KMS-11 (cell line): ENCODE measurements around the gene TMEM14A.
"Not testable (repeated sequence)": the region's sequence is repeated elsewhere in the genome, so short reads cannot be mapped to it uniquely, and the experiment has no call there.

ENCODE experiments used
- H2AFZ ChIP-seq: fragments of 200-600 bp; sonication (generic); 2 replicates; pipeline ENCODE4 v1.6.1; 2016; ENCODE audit warnings: antibody characterized with exemption, mixed run types, low read depth
- H3K27ac ChIP-seq: fragments of 200-600 bp; sonication (generic); 2 replicates; pipeline ENCODE4 v1.6.1; 2016; ENCODE audit warnings: mild to moderate bottlenecking, mixed run types
- H3K27me3 ChIP-seq: fragments of 200-600 bp; sonication (generic); 2 replicates; pipeline ENCODE4 v1.6.1; 2017; ENCODE audit warnings: mild to moderate bottlenecking, low read depth, mixed run types, moderate library complexity; ENCODE audit not compliant: insufficient read depth
- H3K36me3 ChIP-seq: fragments of 200-600 bp; sonication (generic); 2 replicates; pipeline ENCODE4 v1.6.1; 2017; ENCODE audit warnings: mild to moderate bottlenecking, mixed run types; ENCODE audit not compliant: insufficient read depth
- H3K4me1 ChIP-seq: fragments of 200-600 bp; sonication (generic); 2 replicates; pipeline ENCODE4 v1.6.1; 2016; ENCODE audit warnings: mild to moderate bottlenecking, low read depth, mixed run types; ENCODE audit not compliant: poor library complexity, severe bottlenecking
- H3K4me2 ChIP-seq: fragments of 200-600 bp; sonication (generic); 2 replicates; pipeline ENCODE4 v1.7.0; 2016; ENCODE audit warnings: mild to moderate bottlenecking, mixed run types
- H3K4me3 ChIP-seq: fragments of 200-600 bp; sonication (generic); IDR thresholded peaks from 2 replicates; pipeline ENCODE4 v1.6.1; 2017; ENCODE audit warnings: low read depth, low read length, mixed read lengths; ENCODE audit not compliant: insufficient read depth
- H3K79me2 ChIP-seq: fragments of 200-600 bp; sonication (generic); 2 replicates; pipeline ENCODE4 v1.6.1; 2016; ENCODE audit warnings: low read depth, mixed run types; ENCODE audit not compliant: insufficient read depth
- H3K9ac ChIP-seq: fragments of 200-600 bp; sonication (generic); 2 replicates; pipeline ENCODE4 v1.6.1; 2016; ENCODE audit warnings: mild to moderate bottlenecking, mixed run types
- H4K20me1 ChIP-seq: fragments of 200-600 bp; sonication (generic); 2 replicates; pipeline ENCODE4 v1.6.1; 2016; ENCODE audit warnings: mild to moderate bottlenecking, mixed run types; ENCODE audit not compliant: insufficient read depth
- TF ChIP-seq, protein P1 (sequence below): fragments of 200-600 bp; sonication (generic); conservative IDR thresholded peaks from 2 replicates; pipeline ENCODE4 v1.6.1; 2017; ENCODE audit warnings: low read depth, mild to moderate bottlenecking, antibody characterized with exemption, low read length, moderate library complexity, mixed read lengths

TMEM14A gene

DNA sequence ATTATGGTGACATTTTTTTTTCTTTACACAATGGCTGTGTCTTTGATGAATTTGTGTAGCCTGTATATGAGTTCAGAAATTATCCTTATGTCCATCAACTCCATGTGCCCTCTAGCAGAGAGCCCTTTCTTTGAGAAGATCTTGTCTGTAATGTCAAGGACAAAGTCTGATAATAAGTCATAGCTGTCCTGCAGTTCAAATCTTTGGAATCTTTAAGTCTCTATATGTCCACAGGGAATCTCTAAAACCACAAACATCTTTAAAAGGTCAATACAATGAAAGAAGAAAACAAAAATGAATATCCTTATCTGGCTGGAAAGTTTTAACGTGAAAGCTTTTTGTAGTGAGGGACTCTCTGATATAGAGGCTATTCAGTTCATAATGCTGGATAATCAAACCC lies 16.9 kb upstream of the TMEM14A start:
- Histone ChIP-seq H3K4me1 (peaks cover 36% of the 10 kb centered on the region), H3K36me3 (no peaks in the 10 kb centered on the region), H3K27ac (no peak overlapping the region), H3K27me3 (no peaks in the 10 kb centered on the region), H3K4me3 (no peak overlapping the region), H3K4me2 (no peak overlapping the region), H2AFZ (no peak overlapping the region), H3K9ac (no peak overlapping the region), H4K20me1 (no peaks in the 10 kb centered on the region), H3K79me2 (no peaks in the 10 kb centered on the region)
- TF ChIP-seq, protein P1, sequence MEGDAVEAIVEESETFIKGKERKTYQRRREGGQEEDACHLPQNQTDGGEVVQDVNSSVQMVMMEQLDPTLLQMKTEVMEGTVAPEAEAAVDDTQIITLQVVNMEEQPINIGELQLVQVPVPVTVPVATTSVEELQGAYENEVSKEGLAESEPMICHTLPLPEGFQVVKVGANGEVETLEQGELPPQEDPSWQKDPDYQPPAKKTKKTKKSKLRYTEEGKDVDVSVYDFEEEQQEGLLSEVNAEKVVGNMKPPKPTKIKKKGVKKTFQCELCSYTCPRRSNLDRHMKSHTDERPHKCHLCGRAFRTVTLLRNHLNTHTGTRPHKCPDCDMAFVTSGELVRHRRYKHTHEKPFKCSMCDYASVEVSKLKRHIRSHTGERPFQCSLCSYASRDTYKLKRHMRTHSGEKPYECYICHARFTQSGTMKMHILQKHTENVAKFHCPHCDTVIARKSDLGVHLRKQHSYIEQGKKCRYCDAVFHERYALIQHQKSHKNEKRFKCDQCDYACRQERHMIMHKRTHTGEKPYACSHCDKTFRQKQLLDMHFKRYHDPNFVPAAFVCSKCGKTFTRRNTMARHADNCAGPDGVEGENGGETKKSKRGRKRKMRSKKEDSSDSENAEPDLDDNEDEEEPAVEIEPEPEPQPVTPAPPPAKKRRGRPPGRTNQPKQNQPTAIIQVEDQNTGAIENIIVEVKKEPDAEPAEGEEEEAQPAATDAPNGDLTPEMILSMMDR = no peak

GRCh38 chr6:52654592-52654991 lies 16.3 kb upstream of the TMEM14A start:
- Histone ChIP-seq H4K20me1 (no peaks in the 10 kb centered on the region), H2AFZ (no peak overlapping the region), H3K4me3 (no peak overlapping the region), H3K4me1 (peaks cover 30% of the 10 kb centered on the region), H3K36me3 (no peaks in the 10 kb centered on the region), H3K79me2 (no peaks in the 10 kb centered on the region), H3K27me3 (no peaks in the 10 kb centered on the region), H3K27ac (no peak overlapping the region), H3K9ac (no peak overlapping the region), H3K4me2 (no peak overlapping the region)
- TF ChIP-seq, protein P1 = no peak

GRCh38 chr6:52655941-52656340 lies 15.0 kb upstream of the TMEM14A start:
- not testable (repeated sequence) for H4K20me1 ChIP-seq, H3K4me2 ChIP-seq, H3K36me3 ChIP-seq, H3K4me3 ChIP-seq, H3K79me2 ChIP-seq, H2AFZ ChIP-seq, H3K27me3 ChIP-seq, H3K27ac ChIP-seq, H3K9ac ChIP-seq
- H3K4me1 ChIP-seq = peaks cover 23% of the 10 kb centered on the region

DNA sequence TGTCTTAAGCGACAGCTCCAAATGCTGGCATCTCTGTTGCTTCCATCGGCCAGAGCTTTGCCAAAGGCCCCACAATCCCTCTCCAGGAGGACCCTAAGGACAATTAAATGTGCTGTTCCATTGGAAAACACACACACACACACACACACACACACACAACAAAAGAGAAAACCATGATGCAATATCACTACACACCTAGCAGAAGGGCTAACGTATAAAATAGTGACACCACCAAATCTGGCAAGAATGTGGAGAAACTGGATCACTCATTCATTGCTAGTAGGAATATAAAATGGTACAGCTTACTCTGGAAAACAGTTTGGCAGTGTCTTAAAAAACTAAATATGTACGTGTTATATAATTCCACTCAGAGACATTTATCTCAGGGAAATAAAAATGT lies 13.0 kb upstream of the TMEM14A start:
- Histone ChIP-seq H3K36me3 (no peaks in the 10 kb centered on the region), H3K27me3 (no peaks in the 10 kb centered on the region)
- TF ChIP-seq, protein P1 = no peak

GRCh38 chr6:52661551-52661950 lies 9.4 kb upstream of the TMEM14A start:
- H2AFZ ChIP-seq = no peak overlapping the region
- peaks cover 4% of the 10 kb centered on the region; the same call in 1 of the 2 replicates for H3K36me3 ChIP-seq
- H3K27me3 ChIP-seq = no peaks in the 10 kb centered on the region
- no peak overlapping the region for H3K27ac ChIP-seq
- H3K79me2 ChIP-seq = peaks cover 23% of the 10 kb centered on the region
- peak overlapping the region; percentile 8; the same call in 1 of the 2 replicates for H3K4me2 ChIP-seq
- H3K4me3 ChIP-seq = no peak overlapping the region
- TF ChIP-seq, protein P1 = no peak
- no peaks in the 10 kb centered on the region for H4K20me1 ChIP-seq
- peaks cover 31% of the 10 kb centered on the region for H3K4me1 ChIP-seq
- no peak overlapping the region for H3K9ac ChIP-seq

More for the DNA sequence above, 13.0 kb upstream of the TMEM14A start:
- no peak overlapping the region for H3K27ac ChIP-seq
- H3K79me2 ChIP-seq = no peaks in the 10 kb centered on the region
- no peaks in the 10 kb centered on the region for H4K20me1 ChIP-seq
- no peak overlapping the region for H2AFZ ChIP-seq
- H3K4me3 ChIP-seq = no peak overlapping the region
- H3K4me1 ChIP-seq = peaks cover 26% of the 10 kb centered on the region
- H3K9ac ChIP-seq = no peak overlapping the region
- no peak overlapping the region for H3K4me2 ChIP-seq
